Neural cell (in vitro differentiated cells): ENCODE measurements around the gene SCN10A. TPM values are rescaled to one million over a fixed set of nuclear protein-coding genes. Genes with fewer than 3 reads are reported as not detected.

Experiments used
- H2AFZ ChIP-seq: fragments of 200-600, 300-800 bp; sonication (generic), shearing (Covaris generic); 2 replicates; pipeline ENCODE4 v1.6.0; 2014; ENCODE audit warnings: low read depth, mild to moderate bottlenecking, antibody characterized with exemption, low read length, moderate library complexity
- H3F3A ChIP-seq: fragments of 200-600 bp; shearing (Covaris generic); 2 replicates; pipeline ENCODE4 v1.6.1; 2016; ENCODE audit warnings: mild to moderate bottlenecking, moderate library complexity, mixed read lengths, antibody characterized with exemption, low read length; ENCODE audit not compliant: insufficient read depth, poor library complexity, severe bottlenecking
- H3K27ac ChIP-seq: fragments of 200-600, 300-800 bp; sonication (generic), shearing (Covaris generic); 2 replicates; pipeline ENCODE4 v1.5.1; 2014; ENCODE audit warnings: mild to moderate bottlenecking, low read length, moderate library complexity
- H3K27me3 ChIP-seq: fragments of 300-800, 200-600 bp; sonication (generic), shearing (Covaris generic); 2 replicates; pipeline ENCODE4 v1.6.0; 2014; ENCODE audit warnings: mild to moderate bottlenecking, low read depth, low read length, moderate library complexity; ENCODE audit not compliant: insufficient read depth
- H3K36me3 ChIP-seq: fragments of 300-800, 200-600 bp; sonication (generic), shearing (Covaris generic); 2 replicates; pipeline ENCODE4 v1.5.1; 2014; ENCODE audit warnings: mild to moderate bottlenecking, antibody characterized with exemption, low read length, moderate library complexity; ENCODE audit not compliant: insufficient read depth
- H3K4me2 ChIP-seq: fragments of 300-800, 200-600 bp; sonication (generic), shearing (Covaris generic); 2 replicates; pipeline ENCODE4 v1.6.0; 2014; ENCODE audit warnings: mild to moderate bottlenecking, low read length
- H3K4me3 ChIP-seq: fragments of 300-800, 200-600 bp; sonication (generic), shearing (Covaris generic); 2 replicates; pipeline ENCODE4 v1.5.1; 2014; ENCODE audit warnings: mild to moderate bottlenecking, low read length, moderate library complexity
- H3K79me2 ChIP-seq: fragments of 200-600 bp; shearing (Covaris generic); replicated peaks from 2 replicates; pipeline ENCODE4 v1.6.0; 2014; ENCODE audit warnings: mild to moderate bottlenecking, low read length, moderate library complexity; ENCODE audit not compliant: insufficient read depth
- H3K9ac ChIP-seq: fragments of 300-800, 200-600 bp; sonication (generic), shearing (Covaris generic); 2 replicates; pipeline ENCODE4 v1.6.1; 2016; ENCODE audit warnings: mild to moderate bottlenecking, low read length, mixed read lengths
- H3K9me2 ChIP-seq: fragments of 200-600 bp; shearing (Covaris generic); 2 replicates; pipeline ENCODE4 v1.6.1; 2016; ENCODE audit warnings: mild to moderate bottlenecking, low read length, mixed read lengths; ENCODE audit not compliant: insufficient read depth
- H3K9me3 ChIP-seq: fragments of 200-600, 300-800 bp; sonication (generic), shearing (Covaris generic); 2 replicates; pipeline ENCODE4 v1.6.1; 2016; ENCODE audit warnings: mild to moderate bottlenecking, mixed run types, low read length, moderate library complexity, mixed read lengths
- H4K20me1 ChIP-seq: fragments of 200-600 bp; shearing (Covaris generic); 2 replicates; pipeline ENCODE4 v1.6.1; 2016; ENCODE audit warnings: mild to moderate bottlenecking, mixed run types; ENCODE audit not compliant: insufficient read depth
- EP300 ChIP-seq: fragments of 450-650 bp; conservative IDR thresholded peaks from 2 replicates; pipeline ENCODE4 v1.6.1; 2014; ENCODE audit warnings: antibody characterized with exemption, mild to moderate bottlenecking, moderate library complexity; ENCODE audit not compliant: poor library complexity, severe bottlenecking
- EZH2 ChIP-seq: fragments of 200-600, 300-800 bp; shearing (Covaris generic), sonication (generic); IDR thresholded peaks from 2 replicates; pipeline ENCODE4 v1.6.1; 2014; ENCODE audit warnings: antibody characterized with exemption, low read length, borderline replicate concordance, mild to moderate bottlenecking; ENCODE audit not compliant: insufficient read depth, poor library complexity, severe bottlenecking
- MXI1 ChIP-seq: fragments of 450-650 bp; conservative IDR thresholded peaks from 2 replicates; pipeline ENCODE4 v1.6.1; 2014; ENCODE audit warnings: antibody characterized with exemption, mild to moderate bottlenecking; ENCODE audit not compliant: poor library complexity, severe bottlenecking
- POLR2AphosphoS5 ChIP-seq: IDR thresholded peaks from 2 replicates; pipeline ENCODE4 v1.6.1; 2012
- RAD21 ChIP-seq: fragments of 450-650 bp; conservative IDR thresholded peaks from 2 replicates; pipeline ENCODE4 v1.6.1; 2014; ENCODE audit warnings: antibody characterized with exemption, mild to moderate bottlenecking, moderate library complexity
- SMC3 ChIP-seq: fragments of 450-650 bp; conservative IDR thresholded peaks from 2 replicates; pipeline ENCODE4 v1.6.1; 2014; ENCODE audit warnings: antibody characterized with exemption, mild to moderate bottlenecking, moderate library complexity; ENCODE audit not compliant: poor library complexity
- TAF1 ChIP-seq: IDR thresholded peaks from 2 replicates; pipeline ENCODE4 v1.6.1; 2012; ENCODE audit warnings: low read depth
- polyA plus RNA-seq: library from polyadenylated mRNA; depleted of rRNA; stranded (reverse); fragments of >200 nt; gene quantifications from 2 replicates; pipeline ENCODE4 v1.2.3, GENCODE V29; 2014
- TF ChIP-seq, protein P1 (sequence below): IDR thresholded peaks from 2 replicates; pipeline ENCODE4 v1.6.1; 2012; ENCODE audit warnings: borderline replicate concordance
- TF ChIP-seq, protein P2 (sequence below): fragments of 450-650 bp; IDR thresholded peaks from 2 replicates; pipeline ENCODE4 v1.5.1; 2014; ENCODE audit warnings: antibody characterized with exemption, mild to moderate bottlenecking, moderate library complexity; ENCODE audit not compliant: poor library complexity, severe bottlenecking

The SCN10A gene
- polyA plus RNA-seq, 1 donor from 2014 or later: not detected

DNA sequence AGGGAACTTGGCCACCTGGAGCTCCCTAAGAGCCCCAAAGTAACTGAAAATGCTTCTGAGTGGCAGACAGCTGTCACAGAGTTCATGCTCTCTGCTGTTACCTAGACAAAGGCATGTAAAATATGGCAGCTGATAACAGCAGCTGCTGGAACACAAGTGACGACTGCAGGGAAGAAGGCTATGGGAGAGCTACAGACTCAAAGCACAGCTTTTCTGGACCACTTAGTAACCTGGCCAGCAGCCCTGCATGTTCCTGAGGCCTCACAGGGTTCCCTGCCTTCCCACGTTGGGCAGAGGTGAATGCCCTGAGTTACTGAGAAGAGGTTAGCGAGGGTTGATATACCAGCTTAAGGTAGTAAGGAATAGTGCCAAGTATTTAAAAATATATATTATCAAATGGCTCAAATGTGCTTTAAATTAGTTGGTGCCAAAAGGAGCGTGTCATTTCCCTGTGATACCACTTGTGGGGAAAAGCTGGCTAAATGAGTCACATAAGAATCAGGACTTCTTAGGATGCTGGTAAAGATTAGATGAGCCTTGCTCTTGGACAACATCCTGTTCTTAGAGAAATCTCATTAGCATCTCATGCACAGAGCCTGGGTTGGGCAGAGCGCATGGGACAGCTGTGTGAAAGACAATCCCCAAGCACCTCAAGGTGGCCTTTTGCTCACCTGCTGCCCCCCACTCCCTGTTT lies 90.1 kb downstream of the SCN10A start:
- Histone ChIP-seq H3F3A (no peaks in the 10 kb centered on the region), H3K79me2 (no peaks in the 10 kb centered on the region), H3K36me3 (no peaks in the 10 kb centered on the region), H3K27me3 (no peaks in the 10 kb centered on the region), H3K27ac (peak overlapping the region; percentile 48), H3K4me2 (no peak overlapping the region), H2AFZ (peak overlapping the region; percentile 18), H3K4me3 (no peak overlapping the region), H3K9ac (peak overlapping the region; percentile 33), H4K20me1 (no peaks in the 10 kb centered on the region), H3K9me3 (no peaks in the 10 kb centered on the region), H3K9me2 (no peaks in the 10 kb centered on the region)
- TF ChIP-seq EP300 (peak; percentile 94), POLR2AphosphoS5 (peak; percentile 51), EZH2 (no peak), RAD21 (no peak)
- TF ChIP-seq, protein P1, sequence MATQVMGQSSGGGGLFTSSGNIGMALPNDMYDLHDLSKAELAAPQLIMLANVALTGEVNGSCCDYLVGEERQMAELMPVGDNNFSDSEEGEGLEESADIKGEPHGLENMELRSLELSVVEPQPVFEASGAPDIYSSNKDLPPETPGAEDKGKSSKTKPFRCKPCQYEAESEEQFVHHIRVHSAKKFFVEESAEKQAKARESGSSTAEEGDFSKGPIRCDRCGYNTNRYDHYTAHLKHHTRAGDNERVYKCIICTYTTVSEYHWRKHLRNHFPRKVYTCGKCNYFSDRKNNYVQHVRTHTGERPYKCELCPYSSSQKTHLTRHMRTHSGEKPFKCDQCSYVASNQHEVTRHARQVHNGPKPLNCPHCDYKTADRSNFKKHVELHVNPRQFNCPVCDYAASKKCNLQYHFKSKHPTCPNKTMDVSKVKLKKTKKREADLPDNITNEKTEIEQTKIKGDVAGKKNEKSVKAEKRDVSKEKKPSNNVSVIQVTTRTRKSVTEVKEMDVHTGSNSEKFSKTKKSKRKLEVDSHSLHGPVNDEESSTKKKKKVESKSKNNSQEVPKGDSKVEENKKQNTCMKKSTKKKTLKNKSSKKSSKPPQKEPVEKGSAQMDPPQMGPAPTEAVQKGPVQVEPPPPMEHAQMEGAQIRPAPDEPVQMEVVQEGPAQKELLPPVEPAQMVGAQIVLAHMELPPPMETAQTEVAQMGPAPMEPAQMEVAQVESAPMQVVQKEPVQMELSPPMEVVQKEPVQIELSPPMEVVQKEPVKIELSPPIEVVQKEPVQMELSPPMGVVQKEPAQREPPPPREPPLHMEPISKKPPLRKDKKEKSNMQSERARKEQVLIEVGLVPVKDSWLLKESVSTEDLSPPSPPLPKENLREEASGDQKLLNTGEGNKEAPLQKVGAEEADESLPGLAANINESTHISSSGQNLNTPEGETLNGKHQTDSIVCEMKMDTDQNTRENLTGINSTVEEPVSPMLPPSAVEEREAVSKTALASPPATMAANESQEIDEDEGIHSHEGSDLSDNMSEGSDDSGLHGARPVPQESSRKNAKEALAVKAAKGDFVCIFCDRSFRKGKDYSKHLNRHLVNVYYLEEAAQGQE: no peak

DNA sequence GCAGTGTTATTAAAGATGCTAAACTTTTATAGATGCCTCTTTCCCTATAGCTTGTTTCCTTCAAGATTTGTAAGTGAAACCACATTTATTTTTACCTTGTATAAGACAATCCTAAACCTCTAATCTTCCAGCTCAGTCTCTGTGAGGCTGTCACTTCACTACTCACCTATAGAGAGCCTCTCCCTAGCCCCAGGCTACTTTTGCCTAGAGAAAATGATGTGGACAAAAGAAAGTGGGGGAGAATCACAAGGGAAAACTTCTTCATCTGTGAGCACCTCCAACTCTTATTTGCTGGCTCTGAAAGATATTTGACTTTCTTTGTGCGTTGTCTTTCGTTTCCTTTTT lies 91.7 kb downstream of the SCN10A start:
- Histone ChIP-seq H3K79me2 (no peaks in the 10 kb centered on the region), H3K9ac (no peak overlapping the region), H3K27me3 (no peaks in the 10 kb centered on the region), H2AFZ (no peak overlapping the region), H3K4me3 (no peak overlapping the region), H3K36me3 (no peaks in the 10 kb centered on the region), H4K20me1 (no peaks in the 10 kb centered on the region), H3K4me2 (no peak overlapping the region), H3K9me2 (no peaks in the 10 kb centered on the region), H3K27ac (no peak overlapping the region), H3F3A (no peaks in the 10 kb centered on the region), H3K9me3 (no peaks in the 10 kb centered on the region)
- TF ChIP-seq POLR2AphosphoS5 (no peak), EZH2 (no peak), MXI1 (no peak), RAD21 (no peak), SMC3 (no peak), EP300 (no peak), TAF1 (no peak)
- TF ChIP-seq, protein P1: no peak
- TF ChIP-seq, protein P2, sequence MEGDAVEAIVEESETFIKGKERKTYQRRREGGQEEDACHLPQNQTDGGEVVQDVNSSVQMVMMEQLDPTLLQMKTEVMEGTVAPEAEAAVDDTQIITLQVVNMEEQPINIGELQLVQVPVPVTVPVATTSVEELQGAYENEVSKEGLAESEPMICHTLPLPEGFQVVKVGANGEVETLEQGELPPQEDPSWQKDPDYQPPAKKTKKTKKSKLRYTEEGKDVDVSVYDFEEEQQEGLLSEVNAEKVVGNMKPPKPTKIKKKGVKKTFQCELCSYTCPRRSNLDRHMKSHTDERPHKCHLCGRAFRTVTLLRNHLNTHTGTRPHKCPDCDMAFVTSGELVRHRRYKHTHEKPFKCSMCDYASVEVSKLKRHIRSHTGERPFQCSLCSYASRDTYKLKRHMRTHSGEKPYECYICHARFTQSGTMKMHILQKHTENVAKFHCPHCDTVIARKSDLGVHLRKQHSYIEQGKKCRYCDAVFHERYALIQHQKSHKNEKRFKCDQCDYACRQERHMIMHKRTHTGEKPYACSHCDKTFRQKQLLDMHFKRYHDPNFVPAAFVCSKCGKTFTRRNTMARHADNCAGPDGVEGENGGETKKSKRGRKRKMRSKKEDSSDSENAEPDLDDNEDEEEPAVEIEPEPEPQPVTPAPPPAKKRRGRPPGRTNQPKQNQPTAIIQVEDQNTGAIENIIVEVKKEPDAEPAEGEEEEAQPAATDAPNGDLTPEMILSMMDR: no peak
